AG04450 (cell line): ENCODE measurements around the gene SHANK2. TPM values are rescaled to one million over a fixed set of nuclear protein-coding genes. Genes with fewer than 3 reads are reported as not detected.

Experiments
- CTCF ChIA-PET: fragments of 300-600, 350-600 bp; formaldehyde crosslinking; extraction: SDS; loops from one replicate; lab custom pipeline; 2022; ENCODE audit warnings: antibody characterized with exemption, inconsistent platforms; lab: Charles Lee
- POLR2A ChIA-PET: fragments of 350-600 bp; formaldehyde crosslinking; extraction: SDS; loops from one replicate; lab custom pipeline; 2021; ENCODE audit warnings: antibody characterized with exemption, inconsistent platforms; lab: Yijun Ruan, JAX
- DNase-seq: peaks from one replicate; pipeline ENCODE4 v3.0.0-alpha.2; 2011; ENCODE audit warnings: low read depth, low spot score
- H3K27ac ChIP-seq: one replicate; pipeline ENCODE4 v1.5.1; 2012; ENCODE audit warnings: low read depth, low read length, control low read depth
- H3K27me3 ChIP-seq: one replicate; pipeline ENCODE4 v1.6.0; 2012; ENCODE audit warnings: low read length; ENCODE audit not compliant: control insufficient read depth, insufficient read depth
- H3K4me3 ChIP-seq: 2 replicates; pipeline ENCODE4 v1.5.1; 2011; ENCODE audit warnings: mild to moderate bottlenecking, low read depth, low read length, control low read depth
- H3K9me3 ChIP-seq: 2 replicates; pipeline ENCODE4 v1.5.1; 2012; ENCODE audit warnings: low read length; ENCODE audit not compliant: control insufficient read depth, insufficient read depth
- CTCF ChIP-seq: IDR thresholded peaks from 2 replicates; pipeline ENCODE4 v1.5.1; 2011; ENCODE audit warnings: low read depth, low read length, control low read depth, inconsistent platforms
- polyA plus RNA-seq: library from polyadenylated mRNA; depleted of rRNA; stranded (reverse); fragments of >200 nt; gene quantifications from 2 replicates; pipeline ENCODE4 v1.2.3, GENCODE V29; 2011

SHANK2 gene
- polyA plus RNA-seq, 1 experiment = 0.72 TPM

GRCh38 chr11:71272161-71272560 lies 19.8 kb upstream of the SHANK2 start:
- POLR2A ChIA-PET = no interaction called here
- no peak for DNase-seq
- CTCF ChIA-PET = no interaction called here
- no peak for TF ChIP-seq CTCF
- Histone ChIP-seq H3K27me3 (peaks cover 3% of the 10 kb centered on the region), H3K4me3 (no peak overlapping the region), H3K9me3 (peaks cover 11% of the 10 kb centered on the region), H3K27ac (no peak overlapping the region)

GRCh38 chr11:71269603-71270511 lies 17.5 kb upstream of the SHANK2 start:
- peaks cover 8% of the 10 kb centered on the region for H3K27me3 ChIP-seq
- H3K27ac ChIP-seq = no peak overlapping the region
- peaks cover 20% of the 10 kb centered on the region for H3K9me3 ChIP-seq
- TF ChIP-seq CTCF = no peak
- H3K4me3 ChIP-seq = no peak overlapping the region
- no peak for DNase-seq
- ChIA-PET CTCF (no interaction called here), POLR2A (no interaction called here)

GRCh38 chr11:71268706-71269321 lies 16.4 kb upstream of the SHANK2 start:
- H3K9me3 ChIP-seq = peaks cover 19% of the 10 kb centered on the region
- no peak for DNase-seq
- CTCF ChIA-PET = no interaction called here
- H3K27ac ChIP-seq = no peak overlapping the region
- H3K4me3 ChIP-seq = no peak overlapping the region
- TF ChIP-seq CTCF = no peak
- H3K27me3 ChIP-seq = peaks cover 8% of the 10 kb centered on the region
- POLR2A ChIA-PET = no interaction called here

- Histone ChIP-seq H3K9me3 (peaks cover 12% of the 10 kb centered on the region), H3K27me3 (peaks cover 8% of the 10 kb centered on the region), H3K4me3 (no peak overlapping the region), H3K27ac (no peak overlapping the region)
- ChIA-PET POLR2A (no interaction called here), CTCF (no interaction called here)
- no peak for TF ChIP-seq CTCF
- no peak for DNase-seq
These were observed 15.5 kb upstream of the SHANK2 start for GRCh38 chr11:71267807-71268421.
